ENCODE measurements around the gene FBN2.
"Not testable (repeated sequence)": the region's sequence is repeated elsewhere in the genome, so short reads cannot be mapped to it uniquely, and the experiment has no call there.

Gene FBN2

GRCh38 chr5:128328007-128328406 lies 210.0 kb downstream of the FBN2 start:
- no peak for DNase-seq (ENCODE audit: extremely low read depth in 1 of 2, low read depth in 1 of 2)

GRCh38 chr5:128321418-128321817 lies 216.6 kb downstream of the FBN2 start:
- not testable (repeated sequence) for DNase-seq (ENCODE audit: extremely low read depth in 1 of 2, low read depth in 1 of 2)

DNA sequence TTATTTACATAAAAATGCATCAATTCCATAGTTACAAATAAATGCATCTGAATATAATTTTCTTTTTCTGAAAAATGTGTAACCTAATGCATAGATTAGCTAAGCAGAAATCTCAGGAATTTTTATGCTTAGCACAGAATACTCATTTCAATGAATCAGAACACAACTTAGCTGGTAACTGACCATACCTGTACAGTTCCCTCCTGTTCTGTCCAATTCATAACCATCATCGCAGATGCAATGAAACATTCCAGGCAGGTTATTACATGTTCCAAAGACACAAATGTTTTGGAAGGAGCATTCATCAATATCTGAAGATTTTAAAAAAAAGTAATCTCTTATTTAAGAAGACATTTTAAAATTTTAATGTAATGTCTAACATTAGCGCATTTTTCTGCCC lies 219.4 kb downstream of the FBN2 start:
- no peak for DNase-seq (ENCODE audit: extremely low read depth in 1 of 2, low read depth in 1 of 2)

GRCh38 chr5:128317481-128317880 lies 220.6 kb downstream of the FBN2 start:
- no peak for DNase-seq (ENCODE audit: extremely low read depth in 1 of 2, low read depth in 1 of 2)

DNA sequence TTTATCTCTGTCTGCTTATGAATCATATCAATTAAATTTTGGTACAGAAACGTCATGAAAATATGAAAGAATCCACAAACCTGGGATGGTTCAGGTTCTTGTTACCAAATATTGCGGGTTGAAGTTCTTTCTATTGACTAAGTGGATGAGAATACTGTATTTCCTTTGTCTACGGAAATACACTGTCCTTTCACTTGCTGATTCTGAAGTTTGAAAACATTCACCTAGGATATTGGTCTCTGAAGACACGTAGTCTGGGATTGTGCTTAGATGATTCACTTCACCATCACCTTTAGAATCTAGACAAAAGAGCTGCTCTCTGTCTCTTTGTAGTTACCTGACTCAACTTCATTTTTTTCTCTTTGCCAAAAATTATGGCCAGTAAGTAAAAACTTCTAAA lies 222.4 kb downstream of the FBN2 start:
- no peak for DNase-seq (ENCODE audit: extremely low read depth in 1 of 2, low read depth in 1 of 2)

DNA sequence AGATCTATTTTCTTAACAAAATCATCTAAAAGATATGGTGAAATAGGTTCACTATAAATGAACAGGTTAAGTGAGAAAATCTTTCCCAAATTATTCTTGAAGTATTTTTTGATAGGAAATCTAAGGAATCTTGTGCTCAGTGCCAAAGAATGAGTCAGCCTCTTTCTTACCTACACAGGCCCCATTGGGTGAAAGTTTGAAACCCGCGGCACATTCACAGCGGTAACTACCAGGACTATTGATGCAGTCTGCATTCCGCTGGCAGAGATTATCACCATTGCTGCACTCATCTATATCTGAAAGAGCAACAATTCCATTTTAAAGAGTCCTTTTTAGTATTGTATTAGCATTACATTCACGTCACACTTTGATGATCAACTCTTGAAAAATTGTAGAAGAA lies 232.7 kb downstream of the FBN2 start:
- DNase-seq (ENCODE audit: extremely low read depth in 1 of 2, low read depth in 1 of 2): no peak

GRCh38 chr5:128304791-128305190 lies 233.3 kb downstream of the FBN2 start:
- DNase-seq (ENCODE audit: extremely low read depth in 1 of 2, low read depth in 1 of 2): no peak

- no peak for DNase-seq (ENCODE audit: extremely low read depth in 1 of 2, low read depth in 1 of 2)
Measured at GRCh38 chr5:128304088-128304487, 234.0 kb downstream of the FBN2 start.

DNA sequence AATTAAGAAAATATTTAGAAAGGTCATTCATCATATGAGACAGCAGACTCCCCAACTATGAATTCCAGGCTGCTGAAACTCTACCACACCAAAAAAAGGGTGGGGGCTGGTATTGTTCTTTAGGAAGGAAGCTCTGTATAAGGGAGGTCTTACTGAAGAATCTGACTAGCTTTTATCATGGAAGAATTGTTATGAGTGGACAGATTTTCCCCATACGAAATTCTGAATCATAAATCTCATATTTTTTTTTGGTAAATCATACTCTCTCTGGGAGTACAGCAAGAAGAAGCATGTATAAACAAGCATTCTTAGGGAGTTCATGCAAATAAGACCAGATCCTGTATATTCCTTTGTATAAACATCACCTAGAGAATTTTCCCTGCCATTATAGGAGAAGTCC lies 234.5 kb downstream of the FBN2 start:
- no peak for DNase-seq (ENCODE audit: extremely low read depth in 1 of 2, low read depth in 1 of 2)

DNA sequence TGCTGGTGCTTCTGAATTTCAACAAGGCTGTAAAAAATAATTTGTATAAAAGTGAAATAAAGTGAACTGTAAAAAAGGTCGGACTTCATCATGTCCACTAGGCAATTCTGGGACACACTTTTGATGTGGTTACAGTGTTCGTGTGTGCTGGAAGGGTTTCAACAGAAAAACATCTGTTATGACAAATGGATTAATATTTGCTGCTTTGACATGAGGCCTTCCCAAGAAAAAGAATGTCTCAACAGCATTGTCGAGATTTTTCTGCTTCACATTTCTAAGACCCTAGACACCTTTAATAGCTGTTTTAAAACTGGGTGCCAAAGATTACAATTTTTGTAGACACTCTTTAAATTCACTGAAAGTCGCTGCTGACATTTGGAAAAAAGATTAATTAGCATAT lies 237.9 kb downstream of the FBN2 start:
- no peak for DNase-seq (ENCODE audit: extremely low read depth in 1 of 2, low read depth in 1 of 2)

DNA sequence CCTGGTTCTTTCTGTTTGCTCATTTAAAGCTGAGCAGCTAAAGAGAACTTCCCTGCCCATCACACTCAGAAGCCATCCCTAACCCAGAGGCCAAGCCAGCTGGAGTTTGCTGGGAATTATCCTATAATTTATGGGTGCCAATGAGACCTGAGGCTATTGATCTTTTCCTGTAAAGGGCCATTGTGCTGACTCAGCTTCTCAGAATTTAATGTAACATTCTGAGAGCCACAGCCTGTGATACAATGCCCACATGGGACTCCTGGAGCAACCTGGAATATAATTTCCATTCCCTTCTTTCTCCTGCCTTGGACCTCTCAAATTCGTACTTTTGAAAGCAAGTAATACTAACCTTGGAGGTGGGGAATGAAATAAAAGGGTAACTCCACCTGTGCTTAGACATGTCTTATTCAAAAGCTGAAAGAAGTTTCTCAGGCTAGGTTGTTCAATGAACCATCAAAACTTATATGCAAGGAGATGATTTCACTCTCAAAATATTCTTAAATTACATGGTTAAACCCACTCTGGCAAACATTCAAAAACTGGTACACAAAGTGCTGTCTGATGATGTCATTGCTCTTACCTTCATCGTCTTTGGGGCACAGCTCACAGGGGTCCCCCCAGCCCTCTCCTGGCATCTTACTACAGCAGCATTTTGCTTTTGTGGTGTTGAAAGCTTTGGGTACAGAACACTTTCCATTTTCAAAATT lies 247.7 kb downstream of the FBN2 start:
- no peak for DNase-seq (ENCODE audit: extremely low read depth in 1 of 2, low read depth in 1 of 2)

- no peak for DNase-seq (ENCODE audit: extremely low read depth in 1 of 2, low read depth in 1 of 2)
Measured at GRCh38 chr5:128287740-128288139, 250.3 kb downstream of the FBN2 start.

DNA sequence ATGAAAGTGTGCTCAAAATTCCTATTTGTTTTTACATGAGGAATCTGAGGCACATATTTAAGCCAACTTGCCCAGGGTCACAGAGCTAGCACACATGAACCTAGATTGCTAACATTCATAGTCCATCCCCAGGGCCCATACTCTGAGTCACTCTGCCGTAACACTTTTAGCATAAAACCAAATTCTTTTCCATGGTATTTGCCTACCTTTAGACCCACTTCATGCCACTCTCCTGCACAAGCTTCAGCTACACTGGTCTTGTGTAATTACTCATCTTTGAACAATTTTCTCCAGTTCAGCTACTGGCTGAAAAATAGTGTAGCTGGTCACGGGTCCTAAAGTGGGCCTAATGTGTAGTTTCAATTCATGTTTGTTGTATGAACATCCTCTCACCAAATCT lies 253.8 kb downstream of the FBN2 start:
- no peak for DNase-seq (ENCODE audit: extremely low read depth in 1 of 2, low read depth in 1 of 2)

GRCh38 chr5:128279345-128279744 lies 258.7 kb downstream of the FBN2 start:
- DNase-seq (ENCODE audit: extremely low read depth in 1 of 2, low read depth in 1 of 2): no peak

DNA sequence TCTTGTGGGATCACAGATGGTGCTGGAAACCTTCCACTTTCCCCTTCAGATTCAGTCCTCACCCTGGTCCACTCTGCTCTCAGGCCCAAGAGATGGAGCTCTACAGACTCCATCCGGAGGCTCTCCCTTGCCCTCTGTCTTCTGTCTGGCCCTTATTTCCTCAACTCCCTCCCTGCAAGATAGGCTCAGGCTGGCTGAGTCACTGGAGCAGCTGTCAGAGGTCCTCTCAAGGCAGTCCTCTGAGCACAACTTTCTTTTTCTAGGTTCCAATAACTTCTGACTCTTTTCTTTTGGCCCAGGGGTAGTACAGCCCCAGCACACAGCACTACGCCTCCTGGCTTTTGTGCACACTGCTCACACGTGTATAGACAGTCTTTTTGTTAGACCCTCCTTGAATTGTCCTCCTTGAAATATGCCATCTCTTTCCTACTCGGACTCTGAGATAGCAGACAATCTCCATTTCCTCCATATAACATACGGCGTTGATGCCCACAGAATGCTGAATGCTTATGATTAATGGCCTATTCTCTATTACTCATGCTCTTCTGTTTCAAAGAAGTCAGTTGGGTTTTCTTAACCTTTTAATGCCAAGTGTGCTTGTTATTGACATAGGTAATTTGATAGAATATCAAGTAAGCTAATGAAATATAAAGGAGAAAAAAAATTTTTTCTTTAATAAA lies 261.4 kb downstream of the FBN2 start:
- no peak for DNase-seq (ENCODE audit: extremely low read depth in 1 of 2, low read depth in 1 of 2)

- no peak for DNase-seq (ENCODE audit: extremely low read depth in 1 of 2, low read depth in 1 of 2)
Measured at GRCh38 chr5:128274441-128274840, 263.6 kb downstream of the FBN2 start.

GRCh38 chr5:128273736-128274135 lies 264.3 kb downstream of the FBN2 start:
- DNase-seq (ENCODE audit: extremely low read depth in 1 of 2, low read depth in 1 of 2): no peak

DNA sequence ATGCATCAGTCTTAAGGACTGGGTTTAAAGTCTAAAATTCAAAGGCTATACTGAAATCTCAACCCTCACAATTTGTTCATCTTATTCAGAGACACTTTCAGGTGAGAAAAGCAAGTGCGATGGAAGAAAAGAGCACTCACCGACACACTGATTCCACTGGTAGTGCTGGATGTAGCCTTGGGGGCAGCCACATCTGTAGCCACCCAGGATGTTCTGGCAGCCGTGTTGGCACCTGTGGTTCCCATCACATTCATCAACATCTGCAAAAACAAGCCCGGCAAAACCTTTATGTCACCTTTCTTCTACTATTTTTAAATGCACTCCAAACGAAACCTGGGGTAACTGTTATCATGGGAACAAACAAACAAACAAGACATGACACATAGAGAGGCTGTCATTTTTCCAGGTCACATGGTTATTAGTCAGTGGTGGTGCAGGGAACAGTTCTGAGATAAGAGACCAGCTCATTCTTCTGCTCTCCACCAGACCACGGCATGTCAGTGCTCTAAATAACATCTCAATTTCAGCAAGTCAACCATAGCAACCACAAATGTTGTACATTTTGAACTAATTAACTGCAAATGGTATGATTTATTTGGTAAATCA lies 266.1 kb downstream of the FBN2 start:
- no peak for DNase-seq (ENCODE audit: extremely low read depth in 1 of 2, low read depth in 1 of 2)

GRCh38 chr5:128271071-128271470 lies 267.0 kb downstream of the FBN2 start:
- DNase-seq (ENCODE audit: extremely low read depth in 1 of 2, low read depth in 1 of 2): no peak

DNA sequence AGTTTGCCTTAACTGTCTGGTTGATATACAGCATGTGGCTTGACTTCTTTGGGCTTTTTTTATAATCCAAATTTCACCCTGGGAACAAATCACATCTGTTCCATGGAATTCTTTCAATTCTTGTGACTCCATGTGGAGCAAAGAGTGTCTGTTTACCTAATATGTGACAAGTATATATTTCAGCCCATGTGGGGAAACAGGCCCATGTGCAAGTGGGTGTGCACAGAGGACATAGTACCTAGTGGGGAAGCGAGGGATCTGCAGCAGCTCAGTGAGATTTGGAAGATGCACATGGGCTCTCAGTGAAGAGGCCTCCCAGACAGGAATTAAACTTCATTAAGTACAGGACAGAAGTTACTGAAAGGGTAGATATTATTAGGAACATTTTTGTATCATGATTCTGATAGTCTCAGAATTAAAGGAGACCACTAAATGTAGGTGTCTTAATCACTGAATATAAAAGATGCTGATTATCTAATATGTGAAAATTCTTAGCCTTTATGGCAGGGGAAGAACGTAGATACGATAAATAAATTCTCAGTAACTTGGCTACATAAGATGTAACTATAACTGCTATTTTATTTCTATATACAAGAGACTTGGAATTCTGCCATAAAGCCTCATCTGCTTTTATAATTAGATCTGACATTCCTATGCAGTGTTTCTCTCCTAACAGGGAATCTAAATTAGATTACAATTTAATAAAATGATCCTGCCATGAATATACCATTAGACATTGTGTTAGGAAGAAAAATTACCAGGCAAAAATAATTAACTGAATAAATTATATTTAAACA lies 273.3 kb downstream of the FBN2 start:
- DNase-seq (ENCODE audit: extremely low read depth in 1 of 2, low read depth in 1 of 2): no peak

DNA sequence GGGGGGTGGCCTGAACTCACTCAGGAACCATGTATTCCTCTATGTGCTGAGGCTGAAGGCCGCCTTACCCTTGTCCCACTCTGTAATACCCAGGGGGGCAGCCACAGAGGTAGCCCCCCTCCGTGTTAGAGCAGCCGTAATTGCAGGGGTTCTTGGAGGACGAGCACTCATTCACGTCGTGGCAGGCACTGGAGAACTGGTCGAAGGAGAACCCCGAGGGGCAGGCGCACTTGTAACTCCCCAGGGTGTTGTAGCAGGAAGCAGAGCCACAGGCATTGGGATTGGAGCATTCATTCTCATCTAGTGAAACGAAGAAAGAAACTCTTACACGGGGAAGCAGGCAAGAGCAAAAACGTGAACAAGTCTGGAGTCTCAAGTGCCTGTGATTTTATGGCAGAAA lies 274.7 kb downstream of the FBN2 start:
- DNase-seq (ENCODE audit: extremely low read depth in 1 of 2, low read depth in 1 of 2): no peak

DNA sequence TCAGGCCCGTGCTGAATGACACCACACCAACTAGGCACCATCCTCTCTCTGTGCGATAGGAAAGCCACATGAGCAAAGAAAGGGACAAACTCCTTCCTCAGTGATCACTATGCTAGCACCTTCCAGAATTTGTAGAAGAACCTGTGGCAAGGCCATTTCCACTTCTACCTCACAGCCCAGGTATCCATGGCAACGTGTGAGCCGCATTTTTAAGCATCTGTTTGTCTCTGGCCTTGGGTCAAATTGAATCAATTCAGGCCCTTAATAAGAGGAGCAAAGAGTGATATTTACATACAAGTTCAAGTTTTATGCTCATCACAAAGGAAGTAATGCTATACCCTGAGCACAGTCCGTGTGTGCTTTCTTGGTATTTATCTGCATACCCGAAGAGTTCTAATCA lies 275.1 kb downstream of the FBN2 start:
- DNase-seq (ENCODE audit: extremely low read depth in 1 of 2, low read depth in 1 of 2): no peak

Data from activated CD8-positive, alpha-beta memory T cell treated with anti-CD3 and anti-CD28 coated beads for 1 hour (primary cell).